Trophoblast cell (in vitro differentiated cells and primary cell): ENCODE data around the gene EDC3.

Experiments used
- DNase-seq, 2 donors: peaks; one replicate each; pipeline ENCODE4 v3.0.0-alpha.2; 2016
- H2AFZ ChIP-seq: 2 replicates; pipeline ENCODE4 v1.6.1; 2013; ENCODE audit warnings: low read length, moderate library complexity, mild to moderate bottlenecking; ENCODE audit not compliant: insufficient read depth, poor library complexity
- H2AK5ac ChIP-seq: 2 replicates; pipeline ENCODE4 v1.6.1; 2013; ENCODE audit warnings: mild to moderate bottlenecking, low read length
- H2BK120ac ChIP-seq: 2 replicates; pipeline ENCODE4 v1.6.1; 2013; ENCODE audit warnings: low read length, mild to moderate bottlenecking, moderate library complexity; ENCODE audit not compliant: insufficient read depth, poor library complexity
- H2BK12ac ChIP-seq: 2 replicates; pipeline ENCODE4 v1.6.1; 2013; ENCODE audit warnings: mild to moderate bottlenecking, low read length, moderate library complexity
- H2BK5ac ChIP-seq: 2 replicates; pipeline ENCODE4 v1.6.1; 2013; ENCODE audit warnings: low read length, low read depth, moderate library complexity, mild to moderate bottlenecking; ENCODE audit not compliant: poor library complexity
- H3K14ac ChIP-seq: 2 replicates; pipeline ENCODE4 v1.6.1; 2013; ENCODE audit warnings: mild to moderate bottlenecking, low read length
- H3K18ac ChIP-seq: 2 replicates; pipeline ENCODE4 v1.6.1; 2013; ENCODE audit warnings: mild to moderate bottlenecking, low read length
- H3K23ac ChIP-seq: 2 replicates; pipeline ENCODE4 v1.6.1; 2013; ENCODE audit warnings: low read length
- H3K27ac ChIP-seq: 2 replicates; pipeline ENCODE4 v1.5.1; 2013; ENCODE audit warnings: low read depth, mild to moderate bottlenecking, inconsistent platforms, low read length, moderate library complexity
- H3K27me3 ChIP-seq: 2 replicates; pipeline ENCODE4 v1.6.1; 2013; ENCODE audit warnings: inconsistent platforms, mild to moderate bottlenecking, low read length, moderate library complexity; ENCODE audit not compliant: insufficient read depth
- H3K36me3 ChIP-seq, 2 experiments: 1 replicate in 1 of 2; 2 replicates in 1 of 2; pipeline ENCODE4 v1.6.1; 2013; ENCODE audit warnings: low read length in 2 of 2, mild to moderate bottlenecking in 2 of 2, moderate library complexity in 1 of 2; ENCODE audit not compliant: insufficient read depth in 2 of 2, control insufficient read depth in 1 of 2
- H3K4ac ChIP-seq: 2 replicates; pipeline ENCODE4 v1.6.1; 2013; ENCODE audit warnings: low read depth, mild to moderate bottlenecking, low read length, moderate library complexity
- H3K4me1 ChIP-seq, 2 experiments: 1 replicate in 1 of 2; 2 replicates in 1 of 2; pipeline ENCODE4 v1.6.1; 2013; ENCODE audit warnings: low read length in 2 of 2, mild to moderate bottlenecking in 2 of 2, moderate library complexity in 1 of 2; ENCODE audit not compliant: insufficient read depth in 2 of 2, control insufficient read depth in 1 of 2
- H3K4me2 ChIP-seq: 2 replicates; pipeline ENCODE4 v1.6.1; 2013; ENCODE audit warnings: inconsistent platforms, mild to moderate bottlenecking, low read length, moderate library complexity
- H3K4me3 ChIP-seq: 2 replicates; pipeline ENCODE4 v1.5.1; 2013; ENCODE audit warnings: mild to moderate bottlenecking, low read depth, low read length, inconsistent platforms
- H3K79me1 ChIP-seq: one replicate; pipeline ENCODE4 v1.6.1; 2013; ENCODE audit warnings: low read length
- H3K79me2 ChIP-seq: 2 replicates; pipeline ENCODE4 v1.6.1; 2013; ENCODE audit warnings: low read length, mild to moderate bottlenecking; ENCODE audit not compliant: control insufficient read depth, insufficient read depth, poor library complexity
- H3K9ac ChIP-seq: 2 replicates; pipeline ENCODE4 v1.6.1; 2013; ENCODE audit warnings: mild to moderate bottlenecking, low read length
- H3K9me3 ChIP-seq: 2 replicates; pipeline ENCODE4 v1.6.1; 2013; ENCODE audit warnings: low read depth, mild to moderate bottlenecking, control low read depth, inconsistent platforms, low read length; ENCODE audit not compliant: insufficient read depth
- H4K12ac ChIP-seq: 2 replicates; pipeline ENCODE4 v1.6.1; 2013; ENCODE audit warnings: low read depth, mild to moderate bottlenecking, low read length, moderate library complexity
- H4K8ac ChIP-seq: 2 replicates; pipeline ENCODE4 v1.6.1; 2013; ENCODE audit warnings: low read depth, mild to moderate bottlenecking, low read length, moderate library complexity
- H4K91ac ChIP-seq: one replicate; pipeline ENCODE4 v1.6.1; 2013; ENCODE audit warnings: low read depth, mild to moderate bottlenecking, low read length, moderate library complexity
- WGBS: extraction: QIAGEN DNeasy Blood & Tissue Kit; methylation state at CpG from one replicate; pipeline ENCODE4 v1.1.7; 2013; ENCODE audit warnings: missing lambda C conversion rate; ENCODE audit not compliant: insufficient read length, insufficient coverage; ENCODE audit errors: extremely low coverage; 5-methylcytosine and 5-hydroxymethylcytosine counted together

Gene EDC3

DNA sequence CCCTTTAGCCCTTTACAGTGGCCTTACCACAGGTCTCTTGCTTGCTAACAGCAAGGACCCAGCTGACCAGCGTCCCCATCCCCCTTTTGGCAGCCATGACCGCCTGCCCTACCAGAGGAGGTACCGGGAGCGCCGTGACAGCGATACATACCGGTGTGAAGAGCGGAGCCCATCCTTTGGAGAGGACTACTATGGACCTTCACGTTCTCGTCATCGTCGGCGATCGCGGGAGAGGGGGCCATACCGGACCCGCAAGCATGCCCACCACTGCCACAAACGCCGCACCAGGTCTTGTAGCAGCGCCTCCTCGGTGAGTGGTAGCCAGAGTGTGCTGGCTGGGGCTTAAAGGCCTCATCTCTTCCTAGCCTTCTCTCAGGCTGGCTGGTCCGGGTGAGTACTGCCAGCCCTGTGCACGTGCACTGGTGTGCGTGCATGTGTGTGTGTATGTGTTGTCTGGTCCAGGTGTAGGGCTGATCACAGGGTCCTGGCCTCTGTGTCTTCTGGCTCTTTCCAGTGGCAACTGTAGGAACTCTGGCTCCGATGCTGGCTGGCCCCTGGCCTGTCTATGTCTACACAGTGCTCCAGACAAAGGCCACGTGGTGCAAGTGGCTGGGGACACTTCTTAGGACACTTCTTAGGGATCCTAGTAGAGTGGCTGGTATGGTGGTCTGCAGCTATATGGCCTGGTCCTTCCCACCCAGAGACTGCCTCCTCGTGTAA, 75.7 kb downstream of the EDC3 start:
- H4K12ac ChIP-seq: no peak overlapping the region
- H3K27ac ChIP-seq: no peak overlapping the region

DNA sequence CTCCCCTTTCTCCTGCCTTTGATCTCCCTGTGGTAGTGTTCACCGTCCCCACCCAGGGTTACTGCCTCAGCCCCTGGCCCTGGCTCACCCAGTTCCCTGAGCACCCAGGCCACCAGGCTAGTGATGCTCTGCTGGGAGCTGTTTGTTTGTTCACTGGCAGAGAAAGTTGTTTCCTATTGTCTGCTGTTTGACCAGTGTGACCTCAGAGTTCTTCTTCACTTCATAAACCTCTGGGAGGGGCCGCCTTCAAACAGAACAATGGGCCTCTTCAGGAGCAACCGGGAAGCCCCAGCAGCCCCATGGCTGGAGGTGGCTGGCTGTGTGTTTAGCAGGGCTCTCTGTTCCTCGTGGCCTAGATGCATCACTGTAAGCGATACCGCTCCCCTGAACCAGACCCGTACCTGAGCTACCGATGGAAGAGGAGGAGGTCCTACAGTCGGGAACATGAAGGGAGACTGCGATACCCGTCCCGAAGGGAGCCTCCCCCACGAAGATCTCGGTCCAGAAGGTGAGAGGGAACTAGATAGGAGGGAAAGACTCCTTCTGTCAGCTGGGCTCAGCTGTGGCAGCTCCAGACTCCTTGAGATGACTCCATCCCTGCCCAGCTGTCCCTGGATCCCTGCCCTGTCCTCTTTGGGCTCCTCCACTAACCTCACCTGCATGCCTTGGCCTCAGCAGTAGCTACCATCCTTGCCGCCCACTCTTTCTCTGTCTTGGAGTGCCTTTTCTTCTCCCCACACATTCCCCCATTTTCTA, 76.8 kb downstream of the EDC3 start:
- Histone ChIP-seq H2BK120ac (no peak overlapping the region), H3K14ac (no peak overlapping the region), H3K79me2 (peaks cover 25% of the 10 kb centered on the region), H4K12ac (no peak overlapping the region), H3K4me2 (no peak overlapping the region), H4K91ac (no peak overlapping the region), H2BK5ac (no peak overlapping the region), H3K27me3 (no peaks in the 10 kb centered on the region), H4K8ac (no peak overlapping the region), H2AFZ (no peak overlapping the region), H3K23ac (no peak overlapping the region), H3K27ac (no peak overlapping the region), H3K4me1 (peaks cover 3 to 8% of the 10 kb centered on the region in 2 experiments), H2AK5ac (no peak overlapping the region), H3K9ac (no peak overlapping the region), H3K79me1 (peaks cover 18% of the 10 kb centered on the region), H2BK12ac (no peak overlapping the region), H3K36me3 (peaks cover 55 to 60% of the 10 kb centered on the region in 2 experiments), H3K4me3 (no peak overlapping the region), H3K9me3 (no peaks in the 10 kb centered on the region), H3K18ac (no peak overlapping the region), H3K4ac (peak overlapping the region; percentile 13)
- DNase-seq: no peak
- no CpG with 5 or more reads among the region's 15 CpGs for WGBS

More for the DNA sequence above, 75.7 kb downstream of the EDC3 start:
- H3K79me1 ChIP-seq: peaks cover 13% of the 10 kb centered on the region
- no peaks in the 10 kb centered on the region for H3K27me3 ChIP-seq
- H3K23ac ChIP-seq: no peak overlapping the region
- no peaks in the 10 kb centered on the region for H3K9me3 ChIP-seq
- no peak overlapping the region for H3K4me3 ChIP-seq
- H2AK5ac ChIP-seq: no peak overlapping the region
- no peak overlapping the region for H2AFZ ChIP-seq
- H3K36me3 ChIP-seq: peaks cover 66 to 70% of the 10 kb centered on the region in 2 experiments
- H3K9ac ChIP-seq: no peak overlapping the region
- no peak overlapping the region for H3K4me2 ChIP-seq
- H4K91ac ChIP-seq: no peak overlapping the region
- DNase-seq: no peak
- WGBS: no CpG with 5 or more reads among the region's 27 CpGs
- H2BK5ac ChIP-seq: no peak overlapping the region
- H4K8ac ChIP-seq: no peak overlapping the region
- H3K4me1 ChIP-seq: peaks cover 3 to 8% of the 10 kb centered on the region in 2 experiments
- H2BK12ac ChIP-seq: no peak overlapping the region
- no peak overlapping the region for H3K14ac ChIP-seq
- no peak overlapping the region for H3K18ac ChIP-seq
- H3K4ac ChIP-seq: no peak overlapping the region
- H3K79me2 ChIP-seq: peaks cover 25% of the 10 kb centered on the region
- no peak overlapping the region for H2BK120ac ChIP-seq

DNA sequence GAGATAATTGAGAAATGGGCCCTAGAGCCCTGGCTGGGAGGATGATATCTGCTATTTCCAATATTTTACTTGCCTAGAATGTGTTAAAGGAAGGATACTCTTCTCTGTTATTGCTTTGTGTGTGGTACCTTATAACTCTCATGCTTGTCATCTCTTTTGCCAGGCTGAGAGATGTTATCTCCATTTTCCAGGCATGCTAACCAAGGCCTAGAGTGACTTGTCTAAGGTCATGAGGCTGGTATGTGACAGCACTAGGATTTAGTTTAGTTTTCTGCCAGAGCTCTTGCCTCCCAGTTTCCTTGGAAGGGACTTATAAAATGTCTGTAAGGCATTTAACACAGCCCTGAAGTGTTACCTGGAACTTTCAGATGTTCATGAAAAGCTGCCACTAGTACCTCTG, 78.8 kb downstream of the EDC3 start:
- no peaks in the 10 kb centered on the region for H3K27me3 ChIP-seq
- H3K4me3 ChIP-seq: no peak overlapping the region
- H3K9me3 ChIP-seq: no peaks in the 10 kb centered on the region
- peak overlapping the region; percentile 96 for H3K4me2 ChIP-seq
- no peak overlapping the region for H2AFZ ChIP-seq
- no peak overlapping the region for H3K18ac ChIP-seq
- peak overlapping the region; percentile 18 for H3K9ac ChIP-seq
- peaks cover 3 to 8% of the 10 kb centered on the region in 2 experiments for H3K4me1 ChIP-seq
- peak overlapping the region; percentile 99 for H3K4ac ChIP-seq
- no peak overlapping the region for H4K12ac ChIP-seq
- no peak overlapping the region for H2BK12ac ChIP-seq
- H3K14ac ChIP-seq: no peak overlapping the region
- H2BK5ac ChIP-seq: no peak overlapping the region
- DNase-seq: peak in 1 of 2 donors; percentile 50
- no peak overlapping the region for H2AK5ac ChIP-seq
- H4K91ac ChIP-seq: no peak overlapping the region
- H2BK120ac ChIP-seq: no peak overlapping the region
- H3K79me1 ChIP-seq: peaks cover 18% of the 10 kb centered on the region
- no peak overlapping the region for H3K23ac ChIP-seq
- no peak overlapping the region for H4K8ac ChIP-seq
- no peak overlapping the region for H3K27ac ChIP-seq
- H3K36me3 ChIP-seq: peaks cover 35 to 39% of the 10 kb centered on the region in 2 experiments
- peaks cover 25% of the 10 kb centered on the region for H3K79me2 ChIP-seq

DNA sequence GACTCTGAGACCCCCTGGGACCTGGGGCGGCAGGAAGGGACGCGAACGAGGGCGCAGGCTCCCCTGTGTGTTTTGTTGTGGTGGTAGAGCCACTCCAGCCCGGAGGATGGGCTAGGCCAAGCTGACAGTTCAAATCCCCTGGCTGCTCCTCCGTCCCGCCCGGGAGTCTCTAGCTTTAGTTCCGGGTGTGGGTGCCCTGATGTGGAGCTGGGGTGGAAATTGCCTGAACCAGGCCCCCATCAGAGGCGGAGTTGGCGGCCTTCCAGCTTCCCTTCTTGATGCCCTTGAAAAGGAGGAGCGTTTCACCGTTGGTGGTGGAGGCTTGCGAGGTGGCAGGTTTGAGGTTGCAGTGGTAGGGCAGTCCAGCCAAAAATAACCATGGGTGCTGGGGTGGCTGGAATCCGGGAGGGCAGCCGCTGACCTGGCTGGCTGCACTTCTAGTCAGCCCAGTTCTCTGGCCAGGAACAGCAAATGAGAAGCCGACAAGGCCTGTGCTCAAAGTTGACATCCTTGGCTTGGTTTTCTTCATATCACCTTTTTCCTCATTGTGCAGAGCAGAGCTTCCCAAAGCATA, 79.4 kb downstream of the EDC3 start:
- no peaks in the 10 kb centered on the region for H3K27me3 ChIP-seq
- H2BK5ac ChIP-seq: peak overlapping the region; percentile 90
- peak overlapping the region; percentile 93 for H3K4me3 ChIP-seq
- peak overlapping the region; percentile 89 for H3K18ac ChIP-seq
- WGBS: no CpG with 5 or more reads among the region's 18 CpGs
- H3K4me2 ChIP-seq: peak overlapping the region; percentile 96
- peaks cover 31 to 34% of the 10 kb centered on the region in 2 experiments for H3K36me3 ChIP-seq
- peak overlapping the region; percentile 17 for H2AK5ac ChIP-seq
- peaks cover 3 to 8% of the 10 kb centered on the region in 2 experiments for H3K4me1 ChIP-seq
- DNase-seq: peak; percentile 85 to 87
- H2BK12ac ChIP-seq: no peak overlapping the region
- peak overlapping the region; percentile 94 for H4K91ac ChIP-seq
- peak overlapping the region; percentile 61 for H3K27ac ChIP-seq
- H3K23ac ChIP-seq: no peak overlapping the region
- H4K8ac ChIP-seq: peak overlapping the region; percentile 97
- H3K4ac ChIP-seq: peak overlapping the region; percentile 99
- H3K79me2 ChIP-seq: peaks cover 25% of the 10 kb centered on the region
- H2BK120ac ChIP-seq: peak overlapping the region; percentile 57
- peak overlapping the region; percentile 65 for H4K12ac ChIP-seq
- no peaks in the 10 kb centered on the region for H3K9me3 ChIP-seq
- peaks cover 18% of the 10 kb centered on the region for H3K79me1 ChIP-seq
- peak overlapping the region; percentile 98 for H3K9ac ChIP-seq
- H3K14ac ChIP-seq: peak overlapping the region; percentile 93
- no peak overlapping the region for H2AFZ ChIP-seq
